ENCODE data around the gene ATP6V0B.

The ATP6V0B gene

DNA sequence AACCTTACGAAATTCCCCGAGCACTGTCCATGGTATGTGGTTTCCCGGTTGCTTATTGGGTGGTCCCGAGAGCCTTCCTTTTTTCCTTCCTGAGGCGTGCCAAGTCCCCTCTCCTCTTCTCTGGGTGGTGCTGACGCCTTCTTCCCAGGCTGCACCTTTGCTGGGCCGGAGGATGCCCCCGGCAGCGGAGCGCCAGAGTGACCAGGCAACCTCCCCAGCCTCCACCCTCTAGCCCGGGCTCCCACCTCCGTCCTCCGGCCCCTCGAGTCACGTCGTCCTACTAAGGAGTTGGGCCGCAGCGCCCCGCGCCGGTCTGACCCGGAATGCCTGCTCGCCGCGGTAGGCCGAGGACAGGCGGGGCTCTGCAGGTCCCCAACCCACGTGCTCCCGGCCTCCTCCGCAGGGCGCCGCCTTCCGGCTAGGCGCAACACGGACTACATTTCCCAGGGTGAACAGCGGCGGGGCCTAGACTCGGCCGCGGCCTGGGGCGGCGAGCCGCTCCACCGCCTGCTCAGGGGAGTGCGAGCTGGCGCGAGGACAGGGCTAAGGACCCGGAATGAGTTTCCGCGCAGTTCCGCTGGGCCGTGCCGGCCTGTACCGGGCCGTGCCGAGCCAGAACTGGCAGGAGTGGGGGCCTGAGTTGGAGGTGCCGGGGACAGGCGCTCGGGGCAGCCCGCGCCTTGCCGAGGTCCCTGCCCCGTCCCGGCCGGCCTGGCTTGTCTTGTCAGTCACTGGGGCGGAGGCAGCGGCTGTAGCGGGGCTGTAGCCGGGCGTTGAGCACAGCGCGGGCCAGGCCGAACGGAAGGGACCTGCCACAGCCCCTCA lies 28.3 kb upstream of the ATP6V0B start, which contains the start of gene IPO13:
TSS of gene IPO13 (plus strand) at position 715 of the 825 bp plus-strand sequence. CDS start 651 bp downstream, outside the sequence.
- peak; percentile 90 for DNase-seq (ENCODE audit: low read depth)

DNA sequence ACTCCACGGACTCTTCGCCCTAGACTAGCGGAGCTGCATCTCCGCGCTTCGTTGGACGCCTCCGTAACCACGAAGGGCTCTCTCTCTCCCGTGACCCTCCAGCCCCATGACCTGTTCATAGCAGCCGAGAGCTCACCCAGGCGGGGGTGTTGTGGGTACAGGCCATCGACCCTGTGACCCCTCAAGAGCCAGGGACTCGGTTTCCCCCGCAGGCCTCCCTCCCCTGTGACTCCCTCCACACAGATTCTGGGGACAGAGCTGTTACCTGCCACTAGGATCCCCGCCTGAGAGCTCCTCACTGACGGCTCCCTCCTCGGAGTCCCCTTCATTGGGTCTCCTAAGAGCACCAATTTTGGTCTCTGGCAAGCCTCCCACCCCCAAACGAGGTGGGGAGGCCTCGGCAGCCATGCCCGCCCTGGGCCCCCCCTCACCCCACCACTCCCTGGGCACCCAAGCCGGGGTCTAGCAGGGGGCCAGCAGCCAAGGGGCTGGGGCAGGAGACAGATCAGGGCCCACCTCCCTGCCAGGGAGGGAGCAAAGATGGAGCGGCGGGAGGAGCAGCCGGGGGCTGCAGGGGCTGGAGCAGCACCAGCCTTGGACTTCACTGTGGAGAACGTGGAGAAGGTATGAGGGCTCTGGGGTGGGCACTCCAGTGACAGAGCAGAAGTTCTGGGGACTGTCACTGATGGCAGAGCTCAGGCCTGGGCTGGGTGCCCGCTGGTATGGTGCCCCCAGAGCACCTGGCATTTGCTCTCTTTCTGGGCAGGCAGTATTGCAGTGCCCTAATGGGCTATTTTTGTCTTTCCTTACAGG lies 27.5 kb upstream of the ATP6V0B start:
- DNase-seq (ENCODE audit: low read depth): no peak

GRCh38 chr1:43947874-43948437 lies 26.8 kb upstream of the ATP6V0B start:
- DNase-seq (ENCODE audit: low read depth): no peak

GRCh38 chr1:43949678-43950077 lies 25.1 kb upstream of the ATP6V0B start:
- DNase-seq (ENCODE audit: low read depth): no peak

- no peak for DNase-seq (ENCODE audit: low read depth)
These were observed 23.5 kb upstream of the ATP6V0B start for GRCh38 chr1:43951021-43951985.

GRCh38 chr1:43952731-43953346 lies 21.9 kb upstream of the ATP6V0B start:
- DNase-seq (ENCODE audit: low read depth): no peak

DNA sequence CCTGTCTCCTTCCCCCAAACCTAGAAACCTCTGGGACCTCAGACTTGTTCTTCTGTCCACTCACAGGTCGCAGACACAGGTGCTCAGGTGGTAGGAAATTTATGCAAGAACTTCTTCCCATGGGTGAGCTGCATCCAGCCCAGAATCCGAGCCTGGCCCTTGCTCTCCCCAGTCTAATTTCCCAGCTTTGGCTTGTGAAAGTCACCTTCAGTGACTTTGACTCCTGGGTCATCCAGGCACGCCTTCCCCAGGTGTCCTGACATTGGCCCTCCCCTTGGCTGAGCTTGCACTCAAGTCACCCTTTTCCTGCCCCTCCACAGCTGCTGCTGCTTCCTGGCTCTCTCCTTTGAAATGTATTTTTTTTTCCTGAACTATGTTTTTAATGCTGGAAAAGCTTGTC lies 21.4 kb upstream of the ATP6V0B start:
- DNase-seq (ENCODE audit: low read depth): no peak

DNA sequence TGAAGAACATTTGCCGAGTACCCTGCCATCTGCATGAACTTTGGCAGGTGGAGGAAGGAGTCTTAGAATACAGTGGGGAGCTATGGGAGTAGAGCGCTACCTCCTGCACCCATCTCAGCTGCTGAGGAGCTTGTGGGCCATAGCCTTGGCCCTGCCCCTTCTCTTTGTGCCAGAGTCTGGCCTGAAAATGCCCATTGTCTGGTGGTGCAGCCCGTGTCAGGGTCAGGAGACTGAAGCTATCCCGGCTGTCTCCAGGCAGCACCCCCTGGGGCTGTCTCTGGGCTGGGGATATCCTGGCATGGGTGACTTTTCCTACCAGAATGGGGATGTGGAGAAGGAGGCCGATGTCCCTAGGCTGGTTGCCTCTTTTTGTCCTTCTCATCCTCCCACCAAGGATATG lies 20.7 kb upstream of the ATP6V0B start:
- no peak for DNase-seq (ENCODE audit: low read depth)

GRCh38 chr1:43956234-43956633 lies 18.5 kb upstream of the ATP6V0B start:
- DNase-seq (ENCODE audit: low read depth): no peak

DNA sequence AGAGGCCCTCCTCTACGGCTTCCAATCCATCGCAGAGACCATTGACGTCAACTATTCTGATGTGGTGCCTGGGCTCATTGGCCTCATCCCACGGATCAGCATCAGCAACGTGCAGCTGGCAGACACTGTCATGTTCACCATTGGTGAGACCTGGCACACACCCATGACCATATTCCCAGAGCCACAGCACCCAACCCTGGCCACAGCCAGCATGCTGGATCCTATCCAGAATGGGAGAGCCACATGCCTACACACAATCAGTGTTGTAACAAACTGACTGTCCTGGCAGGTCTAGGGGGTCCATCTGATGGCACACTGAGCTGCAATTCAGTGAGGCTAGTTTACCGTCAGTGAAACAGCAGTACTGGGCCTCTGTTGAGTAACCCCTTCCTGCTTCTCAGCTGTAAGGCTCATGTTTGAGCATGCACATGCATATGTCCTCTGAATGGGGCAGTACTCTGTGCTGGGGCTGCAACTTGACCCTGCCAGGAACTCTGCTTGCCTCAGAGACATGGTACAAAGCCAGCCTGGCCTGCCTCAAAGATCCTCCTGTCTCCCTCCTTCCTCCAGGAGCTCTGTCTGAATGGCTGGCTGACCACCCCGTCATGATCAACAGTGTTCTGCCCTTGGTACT lies 17.2 kb upstream of the ATP6V0B start:
- DNase-seq (ENCODE audit: low read depth): no peak

- DNase-seq (ENCODE audit: low read depth): no peak
These were observed 16.2 kb upstream of the ATP6V0B start for GRCh38 chr1:43958351-43959255.

DNA sequence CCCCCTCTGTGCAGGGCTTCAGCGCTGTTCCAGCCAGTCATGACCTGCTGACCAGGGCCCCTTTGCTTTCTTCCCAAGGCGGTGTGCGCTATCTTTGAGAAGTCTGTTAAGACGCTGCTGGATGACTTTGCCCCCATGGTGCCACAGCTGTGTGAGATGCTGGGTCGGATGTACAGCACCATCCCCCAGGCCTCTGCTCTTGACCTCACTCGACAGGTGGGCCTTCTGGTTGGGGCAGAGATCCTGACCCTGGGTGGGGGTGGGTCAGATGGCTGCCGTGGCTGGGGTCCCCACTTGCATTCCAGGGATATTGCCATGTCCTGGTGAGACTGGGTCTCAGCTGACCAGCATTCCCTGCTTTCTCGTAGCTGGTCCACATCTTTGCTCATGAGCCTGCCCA lies 14.0 kb upstream of the ATP6V0B start:
- DNase-seq (ENCODE audit: low read depth): no peak

- no peak for DNase-seq (ENCODE audit: low read depth)
These were observed 13.1 kb upstream of the ATP6V0B start for GRCh38 chr1:43961692-43962091.

DNA sequence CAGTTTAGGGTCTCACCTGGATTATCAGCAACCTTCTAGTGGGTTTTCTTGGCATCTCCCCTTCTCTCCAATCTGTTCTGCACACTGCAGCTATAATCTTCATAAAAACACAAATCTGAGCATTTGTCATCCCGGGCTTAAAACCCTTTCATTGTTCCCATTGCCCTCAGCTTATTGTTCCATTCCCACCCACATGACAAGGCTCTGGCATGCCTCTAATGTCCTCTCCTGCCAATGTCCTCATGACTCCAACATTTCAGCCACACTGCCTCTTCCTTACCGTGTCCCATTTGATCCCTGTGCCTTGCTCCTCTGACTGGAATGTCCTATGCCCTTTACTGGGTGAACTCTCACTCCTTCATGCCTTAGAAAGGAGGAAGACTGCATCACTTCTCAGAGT lies 12.4 kb upstream of the ATP6V0B start:
- no peak for DNase-seq (ENCODE audit: low read depth)

DNA sequence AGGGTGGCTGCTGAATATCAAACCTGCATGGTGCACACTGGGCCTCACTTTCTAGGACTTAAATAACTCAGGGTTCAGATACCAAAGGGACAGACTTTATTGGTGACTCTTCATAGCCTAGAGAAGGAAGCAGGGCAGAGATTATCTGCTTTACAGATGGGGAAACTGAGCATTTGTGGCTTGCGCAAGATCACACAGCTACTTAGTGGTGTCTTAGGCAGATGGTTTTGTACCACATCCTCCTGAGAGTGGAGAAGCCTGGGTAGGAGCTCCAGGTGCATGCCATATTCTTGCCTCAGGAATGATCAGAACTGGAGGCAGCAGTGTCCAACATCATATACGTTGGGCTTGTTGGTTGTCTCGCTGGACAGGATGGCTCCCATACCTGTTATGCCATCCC lies 11.8 kb upstream of the ATP6V0B start:
- no peak for DNase-seq (ENCODE audit: low read depth)

GRCh38 chr1:43963890-43964289 lies 10.9 kb upstream of the ATP6V0B start:
- no peak for DNase-seq (ENCODE audit: low read depth)

DNA sequence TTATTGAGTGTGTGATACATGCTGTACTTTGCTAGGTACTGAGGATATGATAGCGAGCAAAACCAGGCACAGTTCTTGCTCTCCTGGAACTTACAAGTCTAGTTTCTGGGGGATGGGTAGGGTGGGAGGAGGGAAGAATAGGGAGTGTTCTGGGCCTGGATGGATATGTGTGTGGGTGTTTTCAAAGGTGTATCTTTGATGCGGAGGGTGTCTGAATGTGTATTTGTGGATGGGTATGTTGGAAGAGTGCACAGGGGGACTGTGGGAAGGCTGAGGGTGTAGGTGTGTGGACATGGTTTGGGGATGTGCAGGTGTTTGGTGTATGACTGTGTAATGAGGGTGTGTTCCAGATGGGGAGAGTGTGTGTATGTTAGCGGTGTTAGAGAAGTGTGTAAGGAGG lies 9.4 kb upstream of the ATP6V0B start:
- DNase-seq (ENCODE audit: low read depth): no peak

DNA sequence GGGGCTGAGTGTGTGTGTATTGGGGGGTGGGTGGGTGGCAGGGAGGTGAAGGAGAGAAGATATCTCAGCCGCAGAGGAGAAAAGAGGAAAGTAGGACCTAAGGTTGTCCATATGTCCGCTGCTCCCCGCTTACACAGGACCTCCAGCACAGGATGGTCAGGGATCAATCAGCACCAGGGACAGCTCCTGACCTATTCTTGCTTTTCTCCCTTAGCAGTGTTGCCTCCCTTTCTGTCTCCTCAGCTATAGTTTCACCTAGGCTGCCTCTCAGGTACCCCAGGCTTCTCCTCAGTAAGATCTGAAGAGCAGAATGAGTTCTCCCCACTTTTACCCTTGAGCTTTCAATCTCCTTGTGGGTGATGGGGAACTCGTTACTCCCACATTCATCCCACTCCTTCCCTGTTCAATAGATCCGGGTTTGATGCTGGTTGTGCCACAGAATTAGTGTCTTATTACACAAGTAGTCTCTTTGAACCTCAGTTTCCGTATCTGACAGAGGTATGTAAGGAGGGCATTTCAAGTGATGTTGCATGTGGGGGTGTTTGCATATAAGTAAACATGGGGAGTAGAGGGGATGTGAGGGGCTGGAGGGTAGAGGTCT lies 6.3 kb upstream of the ATP6V0B start:
- DNase-seq (ENCODE audit: low read depth): no peak

DNA sequence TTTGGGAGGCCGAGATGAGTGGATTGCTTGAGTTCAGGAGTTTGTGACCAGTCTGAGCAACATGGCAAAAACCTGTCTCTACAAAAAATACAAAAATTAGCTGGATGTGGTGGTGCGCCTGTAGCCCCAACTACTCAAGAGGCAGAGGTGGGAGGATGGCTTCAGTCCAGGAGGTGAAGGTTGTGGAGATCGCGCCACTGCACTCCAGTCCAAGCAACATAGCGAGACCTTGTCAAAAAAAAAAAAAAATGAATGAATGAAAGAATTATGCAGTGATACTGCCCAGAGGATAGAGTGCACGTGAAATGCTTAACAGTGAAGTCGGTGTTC lies 5.4 kb upstream of the ATP6V0B start:
- DNase-seq (ENCODE audit: low read depth): no peak

Data from activated gamma-delta T cell treated with anti-CD3 and anti-CD28 coated beads, Interleukin-2, amount 50 U/mL, for 16 hours (primary cell).